Measurements from ENCODE around the gene PGGHG. TPM values are rescaled to one million over a fixed set of nuclear protein-coding genes. Genes with fewer than 3 reads are reported as not detected.
A peak's percentile ranks its signal among the peaks of the same experiment; 100 is the strongest.

Gene PGGHG
- total and polyA plus RNA-seq, 2 of the 13 experiments (the other 11 are each of a cell fraction or from before 2014, with no cell fraction given): 5.9 to 14.8 TPM

- TF ChIP-seq SETDB1 (CRISPR knock-in tag; IDR thresholded peaks at IDR 0.05; ENCODE audit: borderline replicate concordance) (no peak), PAF1 (CRISPR knock-in tag; IDR thresholded peaks at IDR 0.05) (no peak), ZNF598 (CRISPR knock-in tag; IDR thresholded peaks at IDR 0.05; ENCODE audit: borderline replicate concordance) (no peak), HIVEP1 (CRISPR knock-in tag; IDR thresholded peaks at IDR 0.05) (no peak), SMAD1 (CRISPR knock-in tag; IDR thresholded peaks at IDR 0.05; ENCODE audit: borderline replicate concordance, low read depth) (no peak), CHCHD3 (CRISPR knock-in tag; IDR thresholded peaks at IDR 0.05) (no peak), ZNF253 (CRISPR knock-in tag; IDR thresholded peaks at IDR 0.05; ENCODE audit: borderline replicate concordance) (no peak), AGO2 (optimal IDR thresholded peaks at IDR 0.05; ENCODE audit: low read depth, low read length) (no peak), NR1H2 (CRISPR knock-in tag; IDR thresholded peaks at IDR 0.05; ENCODE audit: borderline replicate concordance, low read depth) (no peak), ZFP1 (CRISPR knock-in tag; IDR thresholded peaks at IDR 0.05) (no peak), ZNF10 (CRISPR knock-in tag; IDR thresholded peaks at IDR 0.05; ENCODE audit: borderline replicate concordance, low read depth) (no peak), ZNF263 (CRISPR knock-in tag; IDR thresholded peaks at IDR 0.05) (no peak), CERS6 (CRISPR knock-in tag; IDR thresholded peaks at IDR 0.05) (no peak), SNAPC5 (CRISPR knock-in tag; IDR thresholded peaks at IDR 0.05; ENCODE audit: borderline replicate concordance) (no peak), NR0B2 (CRISPR knock-in tag; IDR thresholded peaks at IDR 0.05) (no peak), NRL (CRISPR knock-in tag; IDR thresholded peaks at IDR 0.05; ENCODE audit: borderline replicate concordance) (peak; percentile 24; the same call in 1 of the 2 replicates), ZNF782 (CRISPR knock-in tag; IDR thresholded peaks at IDR 0.05; ENCODE audit: borderline replicate concordance) (no peak), ZNF552 (CRISPR knock-in tag; IDR thresholded peaks at IDR 0.05; ENCODE audit: borderline replicate concordance) (no peak), ZEB1 (IDR thresholded peaks at IDR 0.05; ENCODE audit: insufficient replicate concordance, low read depth) (peak; percentile 47), ZMYM2 (CRISPR knock-in tag; IDR thresholded peaks at IDR 0.05) (no peak), ZNF674 (CRISPR knock-in tag; IDR thresholded peaks at IDR 0.05; ENCODE audit: low read depth) (no peak), GPBP1L1 (CRISPR knock-in tag; IDR thresholded peaks at IDR 0.05) (no peak)
- TF ChIP-seq, protein P1, sequence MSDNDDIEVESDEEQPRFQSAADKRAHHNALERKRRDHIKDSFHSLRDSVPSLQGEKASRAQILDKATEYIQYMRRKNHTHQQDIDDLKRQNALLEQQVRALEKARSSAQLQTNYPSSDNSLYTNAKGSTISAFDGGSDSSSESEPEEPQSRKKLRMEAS (IDR thresholded peaks at IDR 0.05): peak; percentile 38
- TF ChIP-seq, protein P2, sequence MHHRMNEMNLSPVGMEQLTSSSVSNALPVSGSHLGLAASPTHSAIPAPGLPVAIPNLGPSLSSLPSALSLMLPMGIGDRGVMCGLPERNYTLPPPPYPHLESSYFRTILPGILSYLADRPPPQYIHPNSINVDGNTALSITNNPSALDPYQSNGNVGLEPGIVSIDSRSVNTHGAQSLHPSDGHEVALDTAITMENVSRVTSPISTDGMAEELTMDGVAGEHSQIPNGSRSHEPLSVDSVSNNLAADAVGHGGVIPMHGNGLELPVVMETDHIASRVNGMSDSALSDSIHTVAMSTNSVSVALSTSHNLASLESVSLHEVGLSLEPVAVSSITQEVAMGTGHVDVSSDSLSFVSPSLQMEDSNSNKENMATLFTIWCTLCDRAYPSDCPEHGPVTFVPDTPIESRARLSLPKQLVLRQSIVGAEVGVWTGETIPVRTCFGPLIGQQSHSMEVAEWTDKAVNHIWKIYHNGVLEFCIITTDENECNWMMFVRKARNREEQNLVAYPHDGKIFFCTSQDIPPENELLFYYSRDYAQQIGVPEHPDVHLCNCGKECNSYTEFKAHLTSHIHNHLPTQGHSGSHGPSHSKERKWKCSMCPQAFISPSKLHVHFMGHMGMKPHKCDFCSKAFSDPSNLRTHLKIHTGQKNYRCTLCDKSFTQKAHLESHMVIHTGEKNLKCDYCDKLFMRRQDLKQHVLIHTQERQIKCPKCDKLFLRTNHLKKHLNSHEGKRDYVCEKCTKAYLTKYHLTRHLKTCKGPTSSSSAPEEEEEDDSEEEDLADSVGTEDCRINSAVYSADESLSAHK (CRISPR knock-in tag; IDR thresholded peaks at IDR 0.05; ENCODE audit: borderline replicate concordance): no peak
Measured at GRCh38 chr11:287821-288477, 977 bp upstream of the PGGHG start (continued).
